ENCODE measurements around the gene KRT85. TPM values are rescaled to one million over a fixed set of nuclear protein-coding genes. Genes with fewer than 3 reads are reported as not detected.
"Not testable (repeated sequence)": the region's sequence is repeated elsewhere in the genome, so short reads cannot be mapped to it uniquely, and the experiment has no call there.

Gene KRT85
- total and polyA plus RNA-seq, 2 donors (not counting 1 experiment from before 2014, with no cell fraction given): not detected

DNA sequence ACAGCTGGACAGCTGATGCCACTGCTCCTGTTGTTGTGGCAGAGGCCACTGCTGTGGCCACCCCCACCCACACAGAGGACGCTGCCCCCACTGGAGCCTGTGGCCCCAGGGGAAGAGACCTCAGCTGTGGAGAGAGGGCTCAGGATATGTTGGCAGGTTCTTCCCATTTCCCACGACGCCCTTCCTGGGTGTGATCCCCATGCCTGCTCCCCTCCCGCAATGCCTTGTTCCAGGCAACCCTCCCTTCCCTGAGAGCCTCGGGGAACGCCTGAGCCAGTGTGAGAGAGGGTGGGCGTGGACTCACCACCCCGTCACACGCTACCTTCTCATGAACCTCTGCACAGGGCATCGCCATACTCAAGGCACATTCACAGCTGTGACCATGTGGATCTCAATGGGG lies 44.5 kb upstream of the KRT85 start:
- H3K4me1 Mint-ChIP-seq: no peaks in the 10 kb centered on the region
- ATAC-seq (ENCODE audit: low read depth): no peak
- Histone ChIP-seq H3K79me2 (ENCODE audit: control insufficient read depth, insufficient read depth, low read length) (no peaks in the 10 kb centered on the region), H3K9ac (ENCODE audit: low read length) (no peak overlapping the region), H3K4me3 (ENCODE audit: control extremely low read depth in 1 of 5, extremely low read depth in 1 of 5, insufficient read depth in 1 of 5, low read depth in 2 of 5, low read length in 4 of 5) (no peak overlapping the region), H4K20me1 (ENCODE audit: control insufficient read depth, insufficient read depth, low read length, poor library complexity, severe bottlenecking) (no peaks in the 10 kb centered on the region), H3K36me3 (replicated peaks in 1 of 2; ENCODE audit: control extremely low read depth in 1 of 2, control insufficient read depth in 1 of 2, extremely low read depth in 1 of 2, insufficient read depth in 2 of 2, low read length in 1 of 2) (no peaks in the 10 kb centered on the region), H3K9me3 (ENCODE audit: control extremely low read depth in 1 of 3, control insufficient read depth in 2 of 3, insufficient read depth in 1 of 3, low read length in 2 of 3) (no peaks in the 10 kb centered on the region), H3K4me1 (ENCODE audit: control insufficient read depth in 2 of 2, insufficient read depth in 2 of 2, low read length in 2 of 2) (no peaks in the 10 kb centered on the region), H3K4me2 (replicated peaks; ENCODE audit: low read depth, low read length, poor library complexity, severe bottlenecking) (no peak overlapping the region), H3K27me3 (replicated peaks in 1 of 4; ENCODE audit: control extremely low read depth in 1 of 4, control insufficient read depth in 3 of 4, insufficient read depth in 4 of 4, low read length in 3 of 4) (no peaks in the 10 kb centered on the region), H3K27ac (ENCODE audit: low read length in 2 of 2) (no peak overlapping the region), H2AFZ (ENCODE audit: insufficient read depth, low read depth, low read length, poor library complexity, severe bottlenecking) (no peak overlapping the region)
- intact Hi-C loops (cut with micrococcal nuclease): no loop called here
- peaks cover 32% of the 10 kb centered on the region for H3K27me3 Mint-ChIP-seq
- H3K9me3 Mint-ChIP-seq (ENCODE audit: insufficient read depth): no peaks in the 10 kb centered on the region
- H3K4me3 Mint-ChIP-seq: no peak overlapping the region
- WGBS (ENCODE audit: insufficient coverage): 82% methylated on average over 5 of the region's 10 CpGs
- TF ChIP-seq EZH2 (IDR thresholded peaks at IDR 0.05; ENCODE audit: borderline replicate concordance, insufficient read depth, low read depth, low read length, poor library complexity, severe bottlenecking): no peak
- TF ChIP-seq, protein P1, sequence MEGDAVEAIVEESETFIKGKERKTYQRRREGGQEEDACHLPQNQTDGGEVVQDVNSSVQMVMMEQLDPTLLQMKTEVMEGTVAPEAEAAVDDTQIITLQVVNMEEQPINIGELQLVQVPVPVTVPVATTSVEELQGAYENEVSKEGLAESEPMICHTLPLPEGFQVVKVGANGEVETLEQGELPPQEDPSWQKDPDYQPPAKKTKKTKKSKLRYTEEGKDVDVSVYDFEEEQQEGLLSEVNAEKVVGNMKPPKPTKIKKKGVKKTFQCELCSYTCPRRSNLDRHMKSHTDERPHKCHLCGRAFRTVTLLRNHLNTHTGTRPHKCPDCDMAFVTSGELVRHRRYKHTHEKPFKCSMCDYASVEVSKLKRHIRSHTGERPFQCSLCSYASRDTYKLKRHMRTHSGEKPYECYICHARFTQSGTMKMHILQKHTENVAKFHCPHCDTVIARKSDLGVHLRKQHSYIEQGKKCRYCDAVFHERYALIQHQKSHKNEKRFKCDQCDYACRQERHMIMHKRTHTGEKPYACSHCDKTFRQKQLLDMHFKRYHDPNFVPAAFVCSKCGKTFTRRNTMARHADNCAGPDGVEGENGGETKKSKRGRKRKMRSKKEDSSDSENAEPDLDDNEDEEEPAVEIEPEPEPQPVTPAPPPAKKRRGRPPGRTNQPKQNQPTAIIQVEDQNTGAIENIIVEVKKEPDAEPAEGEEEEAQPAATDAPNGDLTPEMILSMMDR (IDR thresholded peaks at IDR 0.05): no peak
- POLR2A ChIA-PET: no interaction called here
- CTCF ChIA-PET: no interaction called here
- DNase-seq: no peak
- H3K27ac Mint-ChIP-seq: no peak overlapping the region

GRCh38 chr12:52410589-52411248 lies 43.4 kb upstream of the KRT85 start:
- DNase-seq; H3K4me3 ChIP-seq (ENCODE audit: control extremely low read depth in 1 of 5, extremely low read depth in 1 of 5, insufficient read depth in 1 of 5, low read depth in 2 of 5, low read length in 4 of 5); H3K9ac ChIP-seq (ENCODE audit: low read length); CTCF ChIA-PET; H3K9me3 ChIP-seq (ENCODE audit: control extremely low read depth in 1 of 3, control insufficient read depth in 2 of 3, insufficient read depth in 1 of 3, low read length in 2 of 3); H3K4me2 ChIP-seq (replicated peaks; ENCODE audit: low read depth, low read length, poor library complexity, severe bottlenecking); H4K20me1 ChIP-seq (ENCODE audit: control insufficient read depth, insufficient read depth, low read length, poor library complexity, severe bottlenecking); H3K4me1 Mint-ChIP-seq; H3K36me3 ChIP-seq (replicated peaks in 1 of 2; ENCODE audit: control extremely low read depth in 1 of 2, control insufficient read depth in 1 of 2, extremely low read depth in 1 of 2, insufficient read depth in 2 of 2, low read length in 1 of 2); intact Hi-C loops (cut with micrococcal nuclease); H3K9me3 Mint-ChIP-seq (ENCODE audit: insufficient read depth); H3K4me1 ChIP-seq (ENCODE audit: control insufficient read depth in 2 of 2, insufficient read depth in 2 of 2, low read length in 2 of 2); H3K4me3 Mint-ChIP-seq; H3K27ac Mint-ChIP-seq; ATAC-seq (ENCODE audit: low read depth); H3K27me3 ChIP-seq (replicated peaks in 1 of 4; ENCODE audit: control extremely low read depth in 1 of 4, control insufficient read depth in 3 of 4, insufficient read depth in 4 of 4, low read length in 3 of 4); POLR2A ChIA-PET; H3K27ac ChIP-seq (ENCODE audit: low read length in 2 of 2); H3K79me2 ChIP-seq (ENCODE audit: control insufficient read depth, insufficient read depth, low read length); H2AFZ ChIP-seq (ENCODE audit: insufficient read depth, low read depth, low read length, poor library complexity, severe bottlenecking): not testable (repeated sequence)
- WGBS (ENCODE audit: insufficient coverage): no CpG with 5 or more reads among the region's 1 CpG
- peaks cover 23% of the 10 kb centered on the region for H3K27me3 Mint-ChIP-seq

Data from B cell (primary cell).